H1 (cell line): ENCODE data around the gene TIMM8A.

ENCODE experiments used
- BCL11A ChIP-seq, 2 experiments: IDR thresholded peaks; one replicate each; pipeline ENCODE4 v1.6.1; 2011; ENCODE audit warnings: low read depth in 2 of 2, low read length in 2 of 2, mild to moderate bottlenecking in 2 of 2
- CBX8 ChIP-seq: fragments of 300-800, 300-1000 bp; sonication (generic); IDR thresholded peaks from 2 replicates; pipeline ENCODE4 v1.7.1; 2016; ENCODE audit warnings: low read depth, low read length, borderline replicate concordance
- CEBPB ChIP-seq: IDR thresholded peaks from 2 replicates; pipeline ENCODE4 v1.6.1; 2012; ENCODE audit warnings: low read depth, low read length
- CHD2 ChIP-seq: IDR thresholded peaks from 2 replicates; pipeline ENCODE4 v1.6.1; 2012; ENCODE audit warnings: low read length, improper control_type of control experiment
- CTCF ChIP-seq, 3 experiments: IDR thresholded peaks; 1 replicate in 2 of 3; 2 replicates in 1 of 3; pipeline versions ENCODE4 v1.5.1 to v1.6.1; 2011; ENCODE audit warnings: low read length in 3 of 3, mild to moderate bottlenecking in 3 of 3, inconsistent platforms in 2 of 3, low read depth in 1 of 3, moderate library complexity in 1 of 3; ENCODE audit not compliant: insufficient read depth in 1 of 3; ENCODE audit errors: control extremely low read depth in 1 of 3
- EP300 ChIP-seq, 2 experiments: IDR thresholded peaks; 1 replicate in 1 of 2; 2 replicates in 1 of 2; pipeline ENCODE4 v1.6.1; 2011 to 2012; ENCODE audit warnings: low read depth in 2 of 2, low read length in 2 of 2, mild to moderate bottlenecking in 2 of 2, borderline replicate concordance in 1 of 2, inconsistent platforms in 1 of 2, moderate library complexity in 1 of 2
- EZH2 ChIP-seq: fragments of 200-600 bp; sonication (generic); IDR thresholded peaks from 2 replicates; pipeline ENCODE4 v1.7.1; 2012; ENCODE audit warnings: low read depth, mild to moderate bottlenecking, moderate library complexity, low read length, inconsistent platforms; ENCODE audit not compliant: severe bottlenecking
- KDM4A ChIP-seq: IDR thresholded peaks from one replicate; pipeline ENCODE4 v1.7.1; 2012; ENCODE audit warnings: low read depth, mild to moderate bottlenecking, moderate library complexity, low read length, inconsistent platforms; ENCODE audit not compliant: severe bottlenecking
- POLR2A ChIP-seq, 2 experiments: IDR thresholded peaks; 1 replicate in 1 of 2; 2 replicates in 1 of 2; pipeline ENCODE4 v1.6.1; 2011; ENCODE audit warnings: low read depth in 2 of 2, low read length in 2 of 2, mild to moderate bottlenecking in 2 of 2; ENCODE audit errors: control extremely low read depth in 1 of 2
- POLR2AphosphoS5 ChIP-seq: IDR thresholded peaks from 2 replicates; pipeline ENCODE4 v1.6.1; 2011; ENCODE audit warnings: low read depth, low read length
- TEAD4 ChIP-seq: IDR thresholded peaks from 2 replicates; pipeline ENCODE4 v1.6.1; 2012; ENCODE audit warnings: low read depth, low read length, inconsistent platforms, mixed read lengths

- TF ChIP-seq CBX8, result no peak
- no peak for TF ChIP-seq CTCF (IDR thresholded peaks at IDR 0.05; ENCODE audit: control extremely low read depth in 1 of 3, insufficient read depth in 1 of 3, low read depth in 1 of 3, low read length in 3 of 3)
- no peak for TF ChIP-seq POLR2A (IDR thresholded peaks at IDR 0.05; ENCODE audit: control extremely low read depth in 1 of 2, low read depth in 2 of 2, low read length in 2 of 2)
- TF ChIP-seq EP300 (IDR thresholded peaks at IDR 0.05; ENCODE audit: borderline replicate concordance in 1 of 2, low read depth in 2 of 2, low read length in 2 of 2), result no peak
- TF ChIP-seq POLR2AphosphoS5, result no peak
- TF ChIP-seq EZH2, result no peak
- TF ChIP-seq CHD2, result no peak
- TF ChIP-seq BCL11A (IDR thresholded peaks at IDR 0.05; ENCODE audit: low read depth in 2 of 2, low read length in 2 of 2), result no peak
- TF ChIP-seq TEAD4, result no peak
- TF ChIP-seq CEBPB, result no peak
- no peak for TF ChIP-seq KDM4A
Measured at GRCh38 chrX:101365301-101365795, 16.8 kb upstream of the TIMM8A start.
